GM18498 (cell line): ENCODE data around the gene PRRT3.
A peak's percentile ranks its signal among the peaks of the same experiment; 100 is the strongest.
"Not testable (repeated sequence)": the region's sequence is repeated elsewhere in the genome, so short reads cannot be mapped to it uniquely, and the experiment has no call there.

ENCODE experiments used
- ATAC-seq: cut with Tn5 transposase; IDR thresholded peaks from one replicate; pipeline ENCODE4 v1.9.1; 2021; ENCODE audit warnings: mild to moderate bottlenecking, moderate library complexity; ENCODE audit not compliant: unreplicated experiment

PRRT3 gene

GRCh38 chr3:9918261-9919038 is 33.8 kb downstream of the PRRT3 start:
- ATAC-seq, result no peak

DNA sequence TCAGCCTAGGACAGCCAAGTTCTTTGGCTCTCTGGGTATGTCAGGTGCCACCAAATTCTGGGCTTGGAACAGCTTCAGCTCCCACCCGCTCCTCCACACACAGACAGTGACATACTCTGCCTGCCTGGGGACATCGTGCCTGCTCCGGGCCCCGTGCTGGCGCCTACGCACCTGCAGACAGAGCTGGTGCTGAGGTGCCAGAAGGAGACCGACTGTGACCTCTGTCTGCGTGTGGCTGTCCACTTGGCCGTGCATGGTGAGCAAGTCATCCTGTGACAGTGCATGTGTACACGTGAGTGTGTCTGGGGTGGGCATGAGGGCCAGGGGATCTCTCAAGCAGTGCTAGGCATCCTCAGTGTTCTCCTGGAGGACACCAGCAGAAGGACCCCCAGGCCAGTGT is 34.4 kb downstream of the PRRT3 start:
- ATAC-seq, result no peak

- no peak for ATAC-seq
Observed at GRCh38 chr3:9916734-9917680, 35.2 kb downstream of the PRRT3 start, which contains the start of gene IL17RC. TSS of gene IL17RC (plus strand) at chr3:9917098. CDS start at chr3:9917316, 218 bp downstream.

DNA sequence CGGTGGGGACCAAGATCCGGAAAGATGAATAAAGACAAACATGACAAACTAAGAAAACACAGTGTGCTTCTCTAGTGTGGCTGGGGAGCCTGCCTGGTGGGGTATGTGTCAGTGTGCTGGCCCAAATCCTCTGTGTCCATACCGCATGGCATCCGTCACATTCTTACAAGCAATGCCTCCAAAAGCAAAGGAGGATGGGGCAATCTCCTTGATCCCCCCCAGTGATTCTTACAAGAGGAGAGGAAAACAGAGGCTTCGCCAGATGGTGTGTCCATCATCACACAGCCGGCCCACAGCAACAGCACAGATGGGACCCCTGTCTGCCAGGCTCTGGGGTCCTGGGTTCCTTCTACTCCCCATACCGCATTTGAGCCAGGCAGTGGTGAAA is 35.9 kb downstream of the PRRT3 start:
- ATAC-seq, result no peak

GRCh38 chr3:9915254-9916141 is 36.7 kb downstream of the PRRT3 start:
- peak; percentile 51 for ATAC-seq

DNA sequence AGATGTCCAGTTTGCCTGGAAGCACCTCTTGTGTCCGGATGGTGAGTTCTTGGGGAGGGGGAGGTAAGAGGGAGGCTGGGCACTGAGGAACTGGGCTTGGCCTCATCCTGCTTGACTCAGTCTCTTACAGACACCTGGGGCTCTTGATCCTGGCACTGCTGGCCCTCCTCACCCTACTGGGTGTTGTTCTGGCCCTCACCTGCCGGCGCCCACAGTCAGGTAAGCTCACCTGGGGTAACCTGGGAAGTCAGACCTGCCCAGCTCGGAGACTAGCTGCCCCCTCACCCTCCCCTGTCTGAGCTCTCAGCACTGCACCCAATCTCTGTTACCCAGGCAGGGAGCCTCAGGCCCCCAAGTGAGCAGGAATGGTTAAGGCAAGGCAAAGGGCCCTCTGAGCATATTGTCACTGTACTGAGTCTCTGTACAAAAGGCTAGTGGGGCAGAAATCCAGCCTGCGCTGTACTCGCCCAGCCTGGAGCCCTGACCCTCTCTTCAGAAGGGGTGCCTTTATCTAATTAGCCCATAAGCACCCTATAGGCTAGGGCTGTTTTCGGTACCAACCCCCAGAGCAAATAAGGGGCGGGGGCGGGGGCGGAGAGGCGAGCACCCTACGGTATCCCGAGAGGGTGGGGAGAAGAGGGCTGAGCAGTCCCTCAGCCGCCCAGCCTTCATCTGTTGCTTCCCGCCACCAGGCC is 37.5 kb downstream of the PRRT3 start:
- ATAC-seq, result no peak

DNA sequence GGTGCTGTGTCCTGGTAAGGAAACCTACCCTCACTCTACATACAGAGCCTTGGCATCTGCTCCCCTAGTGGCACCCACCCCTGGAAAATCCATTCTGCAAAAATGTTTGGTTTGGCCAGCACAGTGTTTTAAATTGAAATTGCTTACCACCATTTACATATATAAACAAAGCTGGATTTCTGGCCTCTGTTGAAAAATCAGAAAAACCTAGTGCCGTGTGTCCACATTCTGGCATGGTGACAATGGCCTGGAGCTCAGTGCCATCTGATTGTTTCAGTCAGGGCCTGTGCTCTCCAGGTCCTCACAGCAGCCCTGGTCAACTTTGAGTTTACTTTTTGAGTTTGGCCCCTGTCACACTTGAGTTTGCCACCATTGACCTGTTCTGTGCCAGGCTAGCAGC is 38.2 kb downstream of the PRRT3 start:
- ATAC-seq, result no peak

DNA sequence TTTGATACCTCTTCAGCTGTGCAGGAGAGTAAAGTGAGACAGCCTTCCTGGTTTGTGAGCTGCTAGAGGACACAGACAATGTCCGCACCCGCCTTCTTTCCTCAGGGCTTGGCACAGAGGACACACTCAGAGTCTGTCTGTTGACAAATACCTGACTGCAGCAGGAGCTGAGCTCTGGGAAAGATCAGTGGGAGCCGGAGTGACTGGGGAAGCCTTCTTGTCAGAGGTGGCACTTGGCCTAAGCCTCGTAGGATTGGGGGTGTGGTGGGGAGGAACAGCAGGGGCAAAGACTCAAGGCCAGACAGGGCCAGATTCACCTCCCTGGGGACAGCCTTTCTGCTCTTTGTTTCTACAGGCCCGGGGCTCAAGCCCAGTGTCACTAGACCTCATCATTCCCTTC is 38.6 kb downstream of the PRRT3 start:
- no peak for ATAC-seq

- no peak for ATAC-seq
Observed at GRCh38 chr3:9912294-9912935, 39.8 kb downstream of the PRRT3 start.

DNA sequence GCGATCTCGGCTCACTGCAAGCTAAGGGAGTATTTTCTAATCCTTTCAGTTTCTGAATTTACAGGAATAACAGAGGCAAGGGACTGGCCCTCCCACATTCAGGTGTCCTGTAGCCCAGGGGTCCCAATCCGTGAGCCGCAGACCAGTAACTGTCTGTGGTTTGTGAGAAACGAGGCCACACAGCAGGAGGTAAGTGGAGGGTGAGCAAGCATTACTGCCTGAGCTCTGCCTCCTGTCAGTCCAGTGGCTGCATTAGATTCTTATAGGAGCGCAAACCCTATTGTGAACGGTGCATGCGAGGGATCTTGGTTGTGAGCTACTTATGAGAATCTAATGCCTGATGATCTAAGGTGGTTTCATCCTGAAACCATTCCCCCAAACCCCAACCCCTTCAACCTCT is 40.3 kb downstream of the PRRT3 start:
- ATAC-seq, result no peak

DNA sequence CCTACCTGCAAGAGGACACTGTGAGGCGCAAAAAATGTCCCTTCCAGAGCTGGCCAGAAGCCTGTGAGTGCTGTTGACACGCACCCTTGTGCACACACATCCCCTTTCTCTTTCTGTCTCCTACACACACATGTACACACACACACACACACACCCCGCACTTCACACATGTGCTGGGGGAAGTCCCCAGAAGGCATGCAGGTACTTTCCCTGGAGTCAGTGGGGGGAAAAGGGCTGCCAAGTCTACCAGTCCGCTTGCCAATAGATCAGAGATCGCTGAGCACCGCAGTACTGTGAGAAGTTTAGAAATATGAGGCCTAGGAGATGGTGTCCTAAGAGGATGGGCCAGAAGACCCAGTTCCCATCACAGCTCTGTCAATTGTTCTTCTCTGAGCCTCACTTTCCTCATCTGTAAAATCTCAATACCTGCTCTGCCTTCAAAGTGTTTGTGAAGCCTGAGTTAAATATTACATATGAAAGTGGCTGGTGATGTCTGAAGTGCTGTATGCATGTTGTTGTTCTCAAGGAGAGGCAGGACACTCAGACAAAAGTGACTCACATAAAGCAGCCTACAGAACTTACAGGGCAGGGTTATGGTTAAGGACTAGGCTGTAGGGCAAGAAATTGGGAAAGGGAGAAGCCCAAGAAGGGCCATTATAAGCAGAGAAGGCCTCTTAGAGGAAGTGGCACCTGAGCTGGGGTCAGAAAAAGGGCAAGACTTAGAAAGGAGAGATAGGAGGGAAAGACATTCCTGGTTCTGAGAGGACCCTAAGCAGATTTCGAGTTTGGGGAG is 42.8 kb downstream of the PRRT3 start:
- ATAC-seq, result no peak

DNA sequence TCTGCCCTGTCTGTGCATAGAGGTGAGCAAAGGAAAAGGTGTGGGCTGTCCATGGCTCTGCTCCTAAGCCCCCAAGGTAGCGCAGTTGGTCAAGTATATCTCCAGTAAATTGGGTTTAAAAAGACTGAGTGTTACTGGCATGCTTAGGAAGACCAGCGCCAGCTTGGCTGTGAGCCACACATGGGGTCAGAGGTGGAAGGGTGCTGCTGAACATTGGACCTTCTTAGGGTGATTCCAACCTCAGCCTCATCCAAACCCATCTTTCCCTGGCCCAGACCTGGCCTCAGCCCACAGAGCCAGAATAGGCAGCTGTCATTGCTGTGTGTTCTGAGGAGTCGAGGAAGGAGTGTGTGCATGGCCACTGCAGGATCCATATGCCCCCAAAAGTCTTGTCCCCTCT is 43.9 kb downstream of the PRRT3 start:
- ATAC-seq, result no peak

- ATAC-seq, result no peak
Observed at GRCh38 chr3:9906480-9906879, 45.7 kb downstream of the PRRT3 start.

DNA sequence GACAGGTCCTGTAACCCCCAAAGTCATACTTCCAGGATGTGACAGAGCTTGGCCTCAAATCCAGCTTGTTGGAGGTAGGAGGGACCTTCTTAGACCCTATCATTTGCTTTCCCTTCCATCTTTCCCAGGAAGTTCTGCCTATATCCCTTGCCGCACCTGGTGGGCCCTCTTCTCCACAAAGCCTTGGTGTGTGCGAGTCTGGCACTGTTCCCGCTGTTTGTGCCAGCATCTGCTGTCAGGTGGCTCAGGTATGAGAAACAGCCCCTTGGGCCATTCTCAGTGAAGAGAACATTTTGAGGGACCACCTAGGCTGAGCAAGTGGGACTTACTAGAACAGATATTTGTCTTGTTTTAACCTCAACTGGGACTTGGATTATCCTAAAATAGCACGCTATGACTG is 48.3 kb downstream of the PRRT3 start:
- no peak for ATAC-seq

- ATAC-seq, result no peak
Observed at GRCh38 chr3:9903238-9903624, 49.0 kb downstream of the PRRT3 start.

- no peak for ATAC-seq
Observed at GRCh38 chr3:9902372-9903237, 49.6 kb downstream of the PRRT3 start, which contains the start of gene IL17RE. TSS of gene IL17RE (plus strand) at chr3:9902848. CDS start at chr3:9902933, 85 bp downstream.

GRCh38 chr3:9901967-9902366 is 50.2 kb downstream of the PRRT3 start:
- no peak for ATAC-seq

DNA sequence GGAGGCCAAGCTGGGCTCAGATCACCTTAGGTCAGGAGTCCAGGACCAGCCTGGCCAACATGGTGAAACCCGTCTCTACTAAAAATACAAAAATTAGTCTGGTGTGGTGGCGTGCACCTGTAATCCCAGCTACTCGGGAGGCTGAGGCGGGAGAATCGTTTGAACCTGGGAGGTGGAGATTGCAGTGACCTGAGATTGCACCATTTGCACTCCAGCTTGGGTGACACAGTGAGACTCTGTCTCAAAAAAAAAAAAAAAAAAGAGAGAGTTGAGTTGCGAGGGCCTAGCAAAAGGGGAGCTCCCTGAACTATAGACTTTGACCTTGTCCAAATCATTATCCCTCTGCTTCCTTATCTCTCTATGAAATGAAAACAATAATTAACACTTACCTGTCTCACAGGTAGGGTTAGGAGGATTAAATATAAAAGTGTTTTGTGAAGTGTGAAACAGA is 51.2 kb downstream of the PRRT3 start:
- ATAC-seq, result not testable (repeated sequence)
